ENCODE data around the gene CLEC4E. TPM values are rescaled to one million over a fixed set of nuclear protein-coding genes. Genes with fewer than 3 reads are reported as not detected.
"Not testable (repeated sequence)": the region's sequence is repeated elsewhere in the genome, so short reads cannot be mapped to it uniquely, and the experiment has no call there.

CLEC4E gene
- total RNA-seq, 2 experiments from 2014 or later: not detected

GRCh38 chr12:8519171-8519570 is 21.5 kb downstream of the CLEC4E start:
- POLR2A ChIA-PET: no interaction called here
- no peak overlapping the region for H3K27ac Mint-ChIP-seq
- no peak overlapping the region for H3K4me3 Mint-ChIP-seq
- no peaks in the 10 kb centered on the region for H3K9me3 Mint-ChIP-seq
- no peaks in the 10 kb centered on the region for H3K4me1 Mint-ChIP-seq
- H3K36me3 Mint-ChIP-seq (ENCODE audit: low read depth): no peaks in the 10 kb centered on the region
- CTCF ChIA-PET: interaction anchor here (1.5 kb wide), 1 partner anchor 25 kb away, joined by 5 read pairs; no protein-coding TSS in a partner anchor
- peaks cover 48% of the 10 kb centered on the region for H3K27me3 Mint-ChIP-seq
- no peak for DNase-seq

DNA sequence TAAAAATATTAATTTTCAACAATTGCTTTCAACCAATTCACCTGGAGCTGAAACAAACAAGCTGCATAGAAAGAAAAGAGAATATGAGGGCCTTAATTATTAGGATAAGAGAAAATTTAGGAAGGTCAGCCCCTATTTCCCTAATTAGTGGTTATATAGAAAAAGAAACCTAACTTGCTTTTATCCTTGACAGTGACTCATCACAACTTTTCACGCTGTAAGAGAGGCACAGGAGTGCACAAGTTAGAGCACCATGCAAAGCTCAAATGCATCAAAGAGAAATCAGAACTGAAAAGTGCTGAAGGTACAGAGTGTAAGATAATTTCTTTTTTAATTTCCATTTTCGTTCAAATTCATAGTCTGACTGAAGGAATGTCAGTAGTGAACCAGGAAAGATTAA is 22.7 kb downstream of the CLEC4E start:
- H3K4me1 Mint-ChIP-seq: no peaks in the 10 kb centered on the region
- H3K27ac Mint-ChIP-seq: no peak overlapping the region
- H3K9me3 Mint-ChIP-seq: no peaks in the 10 kb centered on the region
- ChIA-PET POLR2A (no interaction called here), CTCF (interaction anchor here (1.5 kb wide), 1 partner anchor 26 kb away, joined by 5 read pairs; no protein-coding TSS in a partner anchor)
- no peak for DNase-seq
- H3K4me3 Mint-ChIP-seq: no peak overlapping the region
- H3K27me3 Mint-ChIP-seq: peaks cover 46% of the 10 kb centered on the region
- H3K36me3 Mint-ChIP-seq (ENCODE audit: low read depth): no peaks in the 10 kb centered on the region

DNA sequence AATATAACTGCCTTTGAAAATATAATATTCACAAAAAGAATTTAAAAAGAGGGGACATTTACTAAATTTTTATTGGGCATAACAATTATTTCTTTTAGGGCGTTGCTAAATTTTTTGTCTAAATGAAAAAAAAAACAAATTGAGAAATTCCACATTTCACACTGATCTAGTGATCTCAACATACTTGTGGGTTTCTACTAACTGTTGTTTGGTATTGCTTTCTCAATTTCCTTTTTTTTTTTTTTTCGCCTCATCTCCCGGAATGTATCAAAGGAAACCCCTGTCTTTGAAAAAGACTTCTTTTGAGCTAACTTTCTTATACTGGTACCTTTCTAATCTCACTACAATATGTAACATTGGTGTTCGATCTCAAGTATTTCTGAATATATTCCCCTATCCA is 27.4 kb downstream of the CLEC4E start, which contains the start of gene CLEC4D:
Gene CLEC4D, plus strand, starts transcription at position 248 of the 400 bp plus-strand sequence. CDS start 230 bp downstream, outside the sequence.
- Mint-ChIP-seq H3K27ac (no peak within 1 kb of the TSS), H3K36me3 (ENCODE audit: low read depth) (no peaks in the 10 kb centered on the region), H3K4me3 (no peak within 1 kb of the TSS), H3K9me3 (no peaks in the 10 kb centered on the region), H3K27me3 (peaks cover 34% of the 10 kb centered on the region), H3K4me1 (no peaks in the 10 kb centered on the region)
- DNase-seq: no peak
- POLR2A ChIA-PET: no interaction called here
- CTCF ChIA-PET: no interaction called here

GRCh38 chr12:8508910-8509841 is 31.5 kb downstream of the CLEC4E start:
- Mint-ChIP-seq H3K4me3 (no peak overlapping the region), H3K27ac (no peak overlapping the region), H3K9me3 (no peaks in the 10 kb centered on the region), H3K27me3 (peaks cover 34% of the 10 kb centered on the region), H3K36me3 (ENCODE audit: low read depth) (no peaks in the 10 kb centered on the region), H3K4me1 (no peaks in the 10 kb centered on the region)
- DNase-seq: no peak
- ChIA-PET POLR2A (no interaction called here), CTCF (interaction anchor here (1.3 kb wide), 1 partner anchor 35 kb away, joined by 4 read pairs; no protein-coding TSS in a partner anchor)

- ChIA-PET CTCF (no interaction called here), POLR2A (no interaction called here)
- DNase-seq: no peak
- Mint-ChIP-seq H3K27ac (no peak overlapping the region), H3K36me3 (ENCODE audit: low read depth) (no peaks in the 10 kb centered on the region), H3K27me3 (peaks cover 30% of the 10 kb centered on the region), H3K4me3 (no peak overlapping the region), H3K9me3 (no peaks in the 10 kb centered on the region), H3K4me1 (no peaks in the 10 kb centered on the region)
These were observed 32.5 kb downstream of the CLEC4E start for GRCh38 chr12:8508223-8508622.

DNA sequence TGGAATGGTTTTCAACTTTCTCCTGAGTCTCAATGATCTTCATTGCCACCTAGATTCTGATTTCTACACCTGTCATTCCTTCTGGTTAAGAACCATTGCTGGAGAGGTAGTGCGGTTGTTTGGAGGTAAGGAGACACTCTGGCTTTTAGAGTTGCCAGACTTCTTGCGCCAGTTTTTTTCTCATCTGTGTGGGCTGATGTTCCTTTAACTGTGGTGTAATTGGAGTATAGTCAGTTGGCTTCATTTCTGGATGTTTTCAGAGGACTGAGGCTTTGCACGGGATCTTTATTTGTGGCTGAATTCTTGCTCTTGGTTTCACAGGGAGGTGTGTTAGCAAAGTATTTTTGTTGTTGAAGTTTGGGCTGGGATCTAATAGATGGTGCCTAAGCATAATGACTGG is 33.1 kb downstream of the CLEC4E start:
- peaks cover 27% of the 10 kb centered on the region for H3K27me3 Mint-ChIP-seq
- H3K4me3 Mint-ChIP-seq: no peak overlapping the region
- H3K4me1 Mint-ChIP-seq: no peaks in the 10 kb centered on the region
- DNase-seq: no peak
- no peaks in the 10 kb centered on the region for H3K36me3 Mint-ChIP-seq (ENCODE audit: low read depth)
- H3K27ac Mint-ChIP-seq: no peak overlapping the region
- ChIA-PET CTCF (no interaction called here), POLR2A (no interaction called here)
- H3K9me3 Mint-ChIP-seq: no peaks in the 10 kb centered on the region

DNA sequence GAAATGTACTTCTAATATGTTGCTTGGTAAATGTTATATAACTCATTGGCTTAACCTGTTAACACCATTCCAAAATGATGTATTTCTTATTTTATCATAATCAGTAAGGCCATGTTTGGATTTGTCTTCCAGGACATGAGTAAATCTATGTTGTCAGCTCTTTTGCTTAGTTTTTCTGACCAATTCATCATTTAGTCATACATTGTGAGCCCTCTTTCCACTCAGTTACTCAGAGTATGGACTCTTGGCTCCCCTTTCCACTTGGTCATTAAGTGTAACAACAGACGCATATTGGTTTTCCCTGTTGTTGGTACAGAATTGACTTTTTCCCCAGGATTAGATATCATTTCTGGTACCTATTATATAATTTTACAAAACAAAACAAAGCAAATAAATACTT is 36.4 kb downstream of the CLEC4E start:
- Mint-ChIP-seq H3K9me3 (no peaks in the 10 kb centered on the region), H3K27ac (no peak overlapping the region), H3K4me1 (peaks cover 12% of the 10 kb centered on the region), H3K36me3 (ENCODE audit: low read depth) (no peaks in the 10 kb centered on the region), H3K4me3 (no peak overlapping the region), H3K27me3 (peaks cover 26% of the 10 kb centered on the region)
- no peak for DNase-seq
- ChIA-PET CTCF (no interaction called here), POLR2A (no interaction called here)

DNA sequence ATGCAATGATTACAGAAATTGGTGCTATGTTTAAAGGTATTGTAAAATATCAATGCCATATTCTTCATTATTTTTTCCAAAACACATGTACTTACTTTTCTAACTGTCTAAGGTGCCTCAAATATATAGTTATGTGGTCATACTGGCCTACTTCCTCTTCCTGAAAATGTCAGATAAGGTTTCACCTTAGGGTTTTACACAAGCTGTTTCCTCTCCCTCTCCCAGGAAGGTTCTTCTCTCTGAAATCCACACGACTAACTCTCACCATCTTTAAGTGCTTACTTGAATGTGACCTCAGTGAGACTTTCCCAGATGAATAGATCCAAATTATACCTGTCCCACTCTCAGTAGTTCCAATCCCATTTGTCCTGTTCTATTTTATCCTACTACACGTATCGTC is 39.0 kb downstream of the CLEC4E start:
- H3K27me3 Mint-ChIP-seq: peaks cover 29% of the 10 kb centered on the region
- H3K9me3 Mint-ChIP-seq: no peaks in the 10 kb centered on the region
- ChIA-PET POLR2A (interaction anchor here (1.0 kb wide), 1 partner anchor 8 kb away, joined by 3 read pairs; no protein-coding TSS in a partner anchor), CTCF (no interaction called here)
- H3K4me3 Mint-ChIP-seq: no peak overlapping the region
- H3K4me1 Mint-ChIP-seq: peaks cover 12% of the 10 kb centered on the region
- no peak for DNase-seq
- H3K36me3 Mint-ChIP-seq (ENCODE audit: low read depth): no peaks in the 10 kb centered on the region
- no peak overlapping the region for H3K27ac Mint-ChIP-seq

GRCh38 chr12:8499616-8500015 is 41.1 kb downstream of the CLEC4E start:
- Mint-ChIP-seq H3K27me3 (peaks cover 39% of the 10 kb centered on the region), H3K36me3 (ENCODE audit: low read depth) (no peaks in the 10 kb centered on the region), H3K4me1 (peaks cover 15% of the 10 kb centered on the region), H3K4me3 (no peak overlapping the region), H3K27ac (no peak overlapping the region), H3K9me3 (no peaks in the 10 kb centered on the region)
- POLR2A ChIA-PET: no interaction called here
- no peak for DNase-seq
- CTCF ChIA-PET: no interaction called here

GRCh38 chr12:8496074-8496473 is 44.6 kb downstream of the CLEC4E start:
- H3K36me3 Mint-ChIP-seq (ENCODE audit: low read depth); H3K4me3 Mint-ChIP-seq; H3K9me3 Mint-ChIP-seq; DNase-seq; POLR2A ChIA-PET; CTCF ChIA-PET; H3K27ac Mint-ChIP-seq: not testable (repeated sequence)
- Mint-ChIP-seq H3K27me3 (peaks cover 48% of the 10 kb centered on the region), H3K4me1 (peaks cover 35% of the 10 kb centered on the region)

DNA sequence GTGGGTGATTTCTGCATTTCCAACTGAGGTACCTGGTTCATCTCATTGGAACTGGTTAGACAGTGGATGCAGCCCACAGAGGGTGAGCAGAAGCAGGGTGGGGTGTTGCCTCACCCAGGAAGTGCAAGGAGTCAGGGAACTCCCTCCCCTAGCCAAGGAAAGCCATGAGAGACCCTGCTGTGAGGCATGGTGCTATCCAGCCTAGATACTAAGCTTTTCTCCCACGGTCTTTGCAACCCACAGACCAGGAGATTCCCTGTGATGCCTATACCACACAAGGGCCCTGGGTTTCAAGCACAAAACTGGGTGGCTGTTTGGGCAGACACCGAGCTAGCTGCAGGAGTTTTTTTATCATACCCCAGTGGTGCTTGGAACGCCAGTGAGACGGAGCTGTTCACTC is 45.0 kb downstream of the CLEC4E start:
- Mint-ChIP-seq H3K4me1 (peaks cover 35% of the 10 kb centered on the region), H3K27me3 (peaks cover 48% of the 10 kb centered on the region)
- DNase-seq; H3K9me3 Mint-ChIP-seq; CTCF ChIA-PET; H3K36me3 Mint-ChIP-seq (ENCODE audit: low read depth); POLR2A ChIA-PET; H3K27ac Mint-ChIP-seq; H3K4me3 Mint-ChIP-seq: not testable (repeated sequence)

DNA sequence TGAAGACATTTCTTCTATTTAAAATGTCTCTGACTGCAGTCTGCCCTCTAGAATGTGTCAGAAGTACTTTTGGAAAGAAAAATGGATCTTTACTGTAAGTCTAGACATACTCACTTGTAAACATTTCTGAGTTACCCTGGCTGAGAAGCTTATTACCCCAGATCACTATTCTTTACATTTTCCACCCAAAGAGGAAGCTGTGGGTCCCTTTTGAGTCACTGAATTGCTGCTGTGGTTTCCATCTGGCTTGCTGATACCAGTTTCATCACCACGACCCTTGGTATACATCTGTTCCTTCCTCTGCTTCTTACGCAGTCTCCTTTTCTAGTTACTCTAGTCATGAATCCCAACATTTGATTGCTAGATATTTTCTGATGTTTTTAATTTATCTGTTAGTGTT is 47.6 kb downstream of the CLEC4E start:
- H3K9me3 Mint-ChIP-seq: no peaks in the 10 kb centered on the region
- H3K27me3 Mint-ChIP-seq: peaks cover 44% of the 10 kb centered on the region
- ChIA-PET POLR2A (interaction anchor here (1.1 to 2.4 kb wide), 2 partner anchors 9 to 10 kb away, joined by 3 to 8 read pairs; no protein-coding TSS in a partner anchor), CTCF (interaction anchor here (0.6 to 1.9 kb wide), 2 partner anchors 51 to 388 kb away, joined by 3 to 6 read pairs; no protein-coding TSS in a partner anchor)
- DNase-seq: peak; percentile 76
- no peak overlapping the region for H3K4me3 Mint-ChIP-seq
- no peaks in the 10 kb centered on the region for H3K36me3 Mint-ChIP-seq (ENCODE audit: low read depth)
- peak overlapping the region; percentile 59 for H3K27ac Mint-ChIP-seq
- peaks cover 35% of the 10 kb centered on the region for H3K4me1 Mint-ChIP-seq

- no peak for DNase-seq
- ChIA-PET POLR2A (interaction anchor here (1.0 to 2.4 kb wide), 3 partner anchors 9 to 99 kb away, joined by 3 to 8 read pairs (median 3); no protein-coding TSS in a partner anchor), CTCF (interaction anchor here (0.9 to 1.9 kb wide), 3 partner anchors 11 to 53 kb away, joined by 3 to 6 read pairs (median 3); no protein-coding TSS in a partner anchor)
- no peak overlapping the region for H3K4me3 Mint-ChIP-seq
- H3K27me3 Mint-ChIP-seq: peaks cover 42% of the 10 kb centered on the region
- peak overlapping the region; percentile 38 for H3K27ac Mint-ChIP-seq
- no peaks in the 10 kb centered on the region for H3K9me3 Mint-ChIP-seq
- peaks cover 35% of the 10 kb centered on the region for H3K4me1 Mint-ChIP-seq
- peaks cover 3% of the 10 kb centered on the region for H3K36me3 Mint-ChIP-seq (ENCODE audit: low read depth)
These were observed 48.8 kb downstream of the CLEC4E start for GRCh38 chr12:8491646-8492530.
